WTC11 (cell line): ENCODE measurements around the gene OLFM1.

Experiments used
- CBFB ChIP-seq: sonication (generic); formaldehyde crosslinking; IDR thresholded peaks from 2 replicates; pipeline ENCODE4 v1.8.1; 2022; ENCODE audit warnings: mild to moderate bottlenecking, low read depth, missing genetic modification reagents
- CTCF ChIP-seq: fragments of 200-600 bp; IDR thresholded peaks from 2 replicates; pipeline ENCODE4 v1.8.0; 2022; ENCODE audit warnings: antibody characterized with exemption

- TF ChIP-seq CBFB (CRISPR knock-in tag) = no peak
- no peak for TF ChIP-seq CTCF
Measured at GRCh38 chr9:135051316-135052038, 36.0 kb upstream of the OLFM1 start.
